T-cell (primary cell): Measurements from ENCODE around the gene ARPC4. TPM values are rescaled to one million over a fixed set of nuclear protein-coding genes. Genes with fewer than 3 reads are reported as not detected.

Source experiments
- ATAC-seq, 4 experiments: fragments of 200-7000 bp in 3 of 4; fragments of 150-1000 bp in 1 of 4; cut with Tn5 transposase; replicated peaks in 1 of 4; 1 replicate in 3 of 4; 2 replicates in 1 of 4; pipeline ENCODE4 v1.10.0; 2021; ENCODE audit warnings: moderate library complexity in 3 of 4, mild to moderate bottlenecking in 2 of 4, moderate number of reproducible peaks in 1 of 4
- CTCF ChIA-PET, 2 donors: fragments of 300-600 bp; sonication (Branson Sonifier 250); formaldehyde crosslinking; loops; one replicate each; lab custom pipeline; 2022; ENCODE audit warnings: antibody characterized with exemption in 2 of 2; lab: Charles Lee
- POLR2A ChIA-PET, 2 donors: fragments of 300-600 bp; sonication (Branson Sonifier 250); formaldehyde crosslinking; loops; one replicate each; lab custom pipeline; 2022; ENCODE audit warnings: antibody characterized with exemption in 2 of 2; lab: Charles Lee
- DNase-seq, 35 experiments: peaks; one replicate each; pipeline versions ENCODE4 v3.0.0 to v3.0.0-alpha.2; 2013 to 2023
- H3K27ac ChIP-seq: one replicate; pipeline ENCODE4 v1.5.1; 2013; ENCODE audit warnings: low read length
- H3K27me3 ChIP-seq, 2 experiments: replicated peaks in 1 of 2; 1 replicate in 1 of 2; 2 replicates in 1 of 2; pipeline versions ENCODE4 v1.6.1 to v1.7.0; 2013; ENCODE audit warnings: low read length in 1 of 2, mixed read lengths in 1 of 2; ENCODE audit not compliant: control insufficient read depth in 2 of 2, insufficient read depth in 2 of 2; ENCODE audit errors: extremely low read depth in 1 of 2
- H3K36me3 ChIP-seq, 2 donors: 1 replicate in 1 of 2; 2 replicates in 1 of 2; pipeline versions ENCODE4 v1.6.1 to v1.7.0; 2013; ENCODE audit warnings: low read length in 1 of 2; ENCODE audit not compliant: control insufficient read depth in 2 of 2, insufficient read depth in 1 of 2; ENCODE audit errors: extremely low read depth in 1 of 2
- H3K4me1 ChIP-seq, 2 experiments: 1 replicate in 1 of 2; 2 replicates in 1 of 2; pipeline versions ENCODE4 v1.6.1 to v1.7.0; 2013; ENCODE audit warnings: low read length in 2 of 2, mixed read lengths in 1 of 2; ENCODE audit not compliant: insufficient read depth in 2 of 2, control insufficient read depth in 1 of 2; ENCODE audit errors: extremely low read depth in 1 of 2
- H3K4me3 ChIP-seq, 2 donors: 1 replicate in 1 of 2; 2 replicates in 1 of 2; pipeline versions ENCODE4 v1.5.1 to v1.7.0; 2013; ENCODE audit warnings: mild to moderate bottlenecking in 2 of 2, low read length in 1 of 2, moderate library complexity in 1 of 2; ENCODE audit not compliant: control insufficient read depth in 1 of 2; ENCODE audit errors: extremely low read depth in 1 of 2
- H3K9me3 ChIP-seq: 2 replicates; pipeline ENCODE4 v1.7.0; 2013
- H3K27ac Mint-ChIP-seq, 2 donors: one replicate each; pipeline ENCODE4 v1.8.0; 2020 to 2021; ENCODE audit warnings: mild to moderate bottlenecking in 2 of 2, mixed read lengths in 2 of 2
- H3K27me3 Mint-ChIP-seq, 2 donors: one replicate each; pipeline ENCODE4 v1.8.0; 2021 to 2022; ENCODE audit warnings: mixed read lengths in 2 of 2
- H3K36me3 Mint-ChIP-seq: one replicate; pipeline ENCODE4 v1.8.0; 2021; ENCODE audit warnings: mixed read lengths
- H3K4me1 Mint-ChIP-seq, 3 donors: one replicate each; pipeline ENCODE4 v1.8.0; 2020 to 2022; ENCODE audit warnings: mixed read lengths in 3 of 3, mild to moderate bottlenecking in 1 of 3
- H3K4me3 Mint-ChIP-seq, 3 donors: one replicate each; pipeline ENCODE4 v1.8.0; 2020 to 2022; ENCODE audit warnings: mild to moderate bottlenecking in 3 of 3, mixed read lengths in 3 of 3, moderate library complexity in 3 of 3
- H3K9me3 Mint-ChIP-seq, 3 donors: one replicate each; pipeline ENCODE4 v1.8.0; 2020 to 2022; ENCODE audit warnings: mixed read lengths in 3 of 3
- WGBS: methylation state at CpG from one replicate; pipeline ENCODE4 v1.1.5; 2013; ENCODE audit warnings: missing lambda C conversion rate; ENCODE audit not compliant: insufficient coverage; 5-methylcytosine and 5-hydroxymethylcytosine counted together
- total RNA-seq, 35 experiments: library from RNA in 6 of 35; stranded (reverse) in 6 of 35; fragments of 120-200 nt in 1 of 35; gene quantifications; one replicate each; pipeline versions ENCODE4 v1.2.1 to v1.2.4 and lab custom pipeline; 2013 to 2026

Gene ARPC4
- total RNA-seq, 5 donors from 2014 or later (not counting 1 experiment from before 2014, with no cell fraction given), result 144 to 160 (median 147) TPM

DNA sequence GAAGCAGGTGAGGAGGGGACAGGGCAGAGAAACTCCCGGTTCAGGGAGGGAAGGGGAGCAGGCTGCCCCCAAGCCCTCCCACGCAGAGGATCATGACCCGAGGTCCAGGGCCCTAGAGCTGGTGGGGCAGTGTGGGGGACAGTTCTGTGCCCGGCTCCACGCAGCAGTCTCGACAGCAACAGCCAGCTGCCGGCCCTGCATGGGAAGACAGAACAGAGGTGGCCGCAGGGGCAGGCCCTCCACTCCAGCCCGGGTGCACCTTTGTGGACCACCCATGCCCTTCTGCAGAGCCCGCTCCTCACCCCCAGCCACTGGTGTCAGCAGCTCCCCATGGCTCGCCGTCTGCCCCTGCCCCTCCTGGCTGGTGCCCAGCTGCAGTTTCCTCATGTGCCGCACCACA lies 35.5 kb upstream of the ARPC4 start:
- 100% methylated on average over 9 of the region's 13 CpGs for WGBS
- Mint-ChIP-seq H3K27me3 (no peaks in the 10 kb centered on the region), H3K36me3 (peaks cover 41% of the 10 kb centered on the region), H3K4me1 (peaks cover 18 to 23% (median 20%) of the 10 kb centered on the region in 3 donors), H3K9me3 (no peaks in the 10 kb centered on the region), H3K4me3 (no peak overlapping the region), H3K27ac (no peak overlapping the region)
- ATAC-seq (no peak), DNase-seq (no peak)
- H3K36me3 ChIP-seq, result peaks cover 19 to 60% of the 10 kb centered on the region in 2 donors
- peaks cover 0 to 2% of the 10 kb centered on the region in 2 experiments for H3K27me3 ChIP-seq
- no peak overlapping the region for H3K4me3 ChIP-seq
- ChIA-PET POLR2A (no interaction called here), CTCF (no interaction called here)
- no peak overlapping the region for H3K27ac ChIP-seq
- H3K9me3 ChIP-seq, result no peaks in the 10 kb centered on the region
- H3K4me1 ChIP-seq, result peaks cover 4 to 15% of the 10 kb centered on the region in 2 experiments

DNA sequence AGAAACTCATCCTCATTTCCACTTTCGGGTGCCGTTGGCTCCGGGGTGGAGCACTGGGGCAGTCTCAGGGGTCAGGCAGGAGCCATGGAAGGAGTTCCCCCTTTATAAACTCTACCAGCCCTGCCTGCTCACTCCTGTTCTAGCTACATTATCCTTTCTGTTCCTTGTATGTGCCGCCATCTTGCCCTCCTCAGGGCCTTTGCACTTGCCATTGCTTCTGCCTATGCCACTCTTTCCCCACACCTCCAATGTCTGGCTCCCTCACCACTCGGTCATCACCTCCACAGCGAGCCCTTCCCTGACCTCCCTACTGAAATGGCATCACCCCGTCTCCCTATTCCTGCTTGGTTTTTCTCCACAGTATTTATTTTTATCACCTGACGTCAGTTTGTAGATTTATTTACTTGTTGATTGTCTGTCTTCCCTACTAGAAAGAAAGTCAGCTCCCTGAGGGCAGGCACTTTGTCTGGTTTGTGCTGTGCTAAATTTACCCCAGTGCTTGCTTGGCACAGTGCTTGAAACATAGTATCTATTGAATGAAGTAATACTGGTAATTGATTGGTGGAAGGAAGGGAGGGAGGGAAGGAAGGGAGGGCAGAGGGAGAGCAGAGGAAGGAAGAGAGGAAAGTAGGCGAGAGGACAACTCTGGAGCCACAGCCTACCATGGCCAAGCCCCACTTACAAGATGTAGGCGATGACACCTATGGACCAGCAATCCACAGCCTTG lies 31.9 kb upstream of the ARPC4 start:
- H3K9me3 Mint-ChIP-seq, result no peaks in the 10 kb centered on the region
- peaks cover 0 to 5% (median 2%) of the 10 kb centered on the region in 3 donors for H3K4me1 Mint-ChIP-seq
- no peak overlapping the region for H3K27ac Mint-ChIP-seq
- Histone ChIP-seq H3K4me1 (no peaks in the 10 kb centered on the region), H3K9me3 (no peaks in the 10 kb centered on the region), H3K27me3 (peaks cover 0 to 2% of the 10 kb centered on the region in 2 experiments), H3K4me3 (no peak overlapping the region), H3K27ac (no peak overlapping the region), H3K36me3 (peaks cover 15 to 38% of the 10 kb centered on the region in 2 donors)
- WGBS, result 100% methylated on average over 5 of the region's 10 CpGs
- H3K27me3 Mint-ChIP-seq, result no peaks in the 10 kb centered on the region
- DNase-seq, result no peak
- POLR2A ChIA-PET, result no interaction called here
- H3K4me3 Mint-ChIP-seq, result no peak overlapping the region
- H3K36me3 Mint-ChIP-seq, result peaks cover 33% of the 10 kb centered on the region
- CTCF ChIA-PET, result no interaction called here
- ATAC-seq, result no peak

DNA sequence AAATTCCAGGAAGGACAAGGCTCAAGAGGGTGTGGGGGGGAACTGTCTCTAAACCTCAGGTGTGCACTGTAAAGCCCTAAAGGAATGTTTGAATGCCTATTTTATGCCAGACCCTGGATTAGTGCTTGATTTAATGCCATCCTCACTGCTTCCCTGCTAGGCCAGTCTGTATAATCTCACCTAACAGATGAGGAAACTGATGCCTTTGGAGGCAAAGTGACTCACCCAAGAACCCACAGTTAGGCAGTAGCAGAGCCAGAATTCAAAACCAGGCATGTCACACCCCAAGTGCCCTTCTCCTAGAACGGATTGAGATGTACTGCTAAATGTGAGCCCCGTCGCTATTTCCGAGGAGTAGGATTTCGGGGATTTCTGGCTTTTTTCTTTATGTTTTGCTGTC lies 31.0 kb upstream of the ARPC4 start:
- DNase-seq (no peak), ATAC-seq (no peak)
- Mint-ChIP-seq H3K4me3 (no peak overlapping the region), H3K36me3 (peaks cover 25% of the 10 kb centered on the region), H3K9me3 (no peaks in the 10 kb centered on the region), H3K27ac (no peak overlapping the region), H3K4me1 (peaks cover 0 to 8% (median 2%) of the 10 kb centered on the region in 3 donors), H3K27me3 (no peaks in the 10 kb centered on the region)
- peaks cover 0 to 2% of the 10 kb centered on the region in 2 experiments for H3K27me3 ChIP-seq
- peaks cover 11 to 29% of the 10 kb centered on the region in 2 donors for H3K36me3 ChIP-seq
- ChIA-PET POLR2A (no interaction called here), CTCF (no interaction called here)
- H3K9me3 ChIP-seq, result no peaks in the 10 kb centered on the region
- H3K4me1 ChIP-seq, result no peaks in the 10 kb centered on the region
- 100% methylated on average over 1 of the region's 5 CpGs for WGBS
- H3K4me3 ChIP-seq, result no peak overlapping the region
- no peak overlapping the region for H3K27ac ChIP-seq

DNA sequence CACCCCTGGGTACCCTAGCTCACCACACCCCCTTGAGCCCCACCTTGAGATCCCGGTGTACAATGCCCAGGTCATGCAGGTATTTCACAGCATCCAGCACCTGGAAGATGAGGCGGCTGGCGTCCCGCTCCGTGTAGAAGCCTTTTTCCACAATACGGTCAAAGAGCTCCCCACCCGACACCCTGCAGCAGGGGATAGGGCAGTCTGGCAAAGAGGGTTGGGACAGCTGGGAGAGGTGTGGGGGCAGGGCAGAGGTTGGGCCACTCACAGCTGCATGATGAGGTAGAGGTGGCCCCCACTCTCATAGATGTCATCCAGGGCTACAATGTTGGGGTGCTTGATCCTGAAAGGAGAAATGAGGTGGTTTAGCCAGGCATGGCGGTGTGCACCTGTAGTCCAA lies 30.0 kb upstream of the ARPC4 start:
- no peak for ATAC-seq
- no peak for DNase-seq
- H3K4me1 ChIP-seq, result no peaks in the 10 kb centered on the region
- H3K36me3 Mint-ChIP-seq, result peaks cover 22% of the 10 kb centered on the region
- H3K27ac Mint-ChIP-seq, result no peak overlapping the region
- H3K27ac ChIP-seq, result no peak overlapping the region
- peaks cover 5 to 19% of the 10 kb centered on the region in 2 donors for H3K36me3 ChIP-seq
- H3K27me3 Mint-ChIP-seq, result no peaks in the 10 kb centered on the region
- H3K27me3 ChIP-seq, result peaks cover 0 to 2% of the 10 kb centered on the region in 2 experiments
- CTCF ChIA-PET, result no interaction called here
- H3K9me3 Mint-ChIP-seq, result no peaks in the 10 kb centered on the region
- H3K9me3 ChIP-seq, result no peaks in the 10 kb centered on the region
- no peak overlapping the region for H3K4me3 Mint-ChIP-seq
- WGBS, result 96% methylated on average over 7 of the region's 8 CpGs
- H3K4me3 ChIP-seq, result no peak overlapping the region
- H3K4me1 Mint-ChIP-seq, result peaks cover 2 to 16% (median 5%) of the 10 kb centered on the region in 3 donors
- POLR2A ChIA-PET, result no interaction called here

DNA sequence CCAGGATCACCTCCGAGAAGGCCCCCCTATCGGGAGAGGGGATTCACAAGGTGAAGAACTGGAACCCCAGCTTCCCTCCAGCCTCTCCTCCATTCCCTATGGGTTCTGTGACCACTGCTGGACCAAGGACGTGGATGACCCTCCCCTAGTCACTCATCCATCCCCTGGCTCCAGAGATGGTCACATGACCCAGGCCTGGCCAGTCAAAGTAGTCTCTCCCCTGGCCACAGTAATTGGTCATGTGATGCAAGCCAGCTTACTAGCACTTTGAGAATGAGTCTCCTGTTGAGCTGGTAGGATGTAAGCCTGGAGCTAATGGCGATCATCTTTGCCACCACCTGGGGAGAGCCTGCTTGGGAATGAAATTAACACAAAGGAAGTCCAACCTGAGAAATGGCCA lies 27.0 kb upstream of the ARPC4 start:
- H3K9me3 ChIP-seq, result no peaks in the 10 kb centered on the region
- H3K27ac Mint-ChIP-seq, result no peak overlapping the region
- peaks cover 4% of the 10 kb centered on the region for H3K36me3 Mint-ChIP-seq
- CTCF ChIA-PET, result no interaction called here
- 87% methylated on average over 4 of the region's 4 CpGs for WGBS
- H3K4me1 Mint-ChIP-seq, result peaks cover 15 to 37% (median 28%) of the 10 kb centered on the region in 3 donors
- DNase-seq (no peak), ATAC-seq (no peak)
- no peaks in the 10 kb centered on the region for H3K9me3 Mint-ChIP-seq
- POLR2A ChIA-PET, result no interaction called here
- no peak overlapping the region for H3K27ac ChIP-seq
- peaks cover 2 to 19% of the 10 kb centered on the region in 2 experiments for H3K4me1 ChIP-seq
- H3K4me3 ChIP-seq, result no peak overlapping the region
- no peak overlapping the region for H3K4me3 Mint-ChIP-seq
- no peaks in the 10 kb centered on the region for H3K27me3 Mint-ChIP-seq
- H3K27me3 ChIP-seq, result peaks cover 0 to 9% of the 10 kb centered on the region in 2 experiments
- H3K36me3 ChIP-seq, result no peaks in the 10 kb centered on the region

DNA sequence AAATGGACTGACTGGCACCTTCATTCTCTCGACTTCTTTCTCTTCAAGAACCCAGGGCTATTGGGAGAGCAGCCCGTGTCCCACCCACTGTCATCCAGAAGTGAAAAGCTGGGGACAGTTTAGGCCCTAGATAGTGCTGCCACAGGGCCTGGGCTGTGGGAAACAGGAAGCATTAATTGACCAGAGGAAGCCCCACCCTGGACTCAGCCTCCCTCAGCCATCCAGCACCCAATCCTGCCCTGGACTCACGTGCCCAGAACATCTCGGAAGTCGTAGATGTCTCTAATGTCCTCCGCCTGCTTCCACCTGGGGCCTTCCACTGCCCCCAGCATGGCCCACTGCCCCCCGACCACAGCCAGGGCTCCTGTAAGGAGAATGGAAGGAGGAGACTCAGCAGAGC lies 25.5 kb upstream of the ARPC4 start:
- H3K36me3 ChIP-seq, result no peaks in the 10 kb centered on the region
- H3K27me3 Mint-ChIP-seq, result no peaks in the 10 kb centered on the region
- no peaks in the 10 kb centered on the region for H3K9me3 Mint-ChIP-seq
- no peak for DNase-seq
- no CpG with 5 or more reads among the region's 7 CpGs for WGBS
- H3K27ac Mint-ChIP-seq, result no peak overlapping the region
- CTCF ChIA-PET, result no interaction called here
- no peak for ATAC-seq
- H3K36me3 Mint-ChIP-seq, result no peaks in the 10 kb centered on the region
- POLR2A ChIA-PET, result interaction anchor here in 1 of 2 donors (0.6 kb wide), 1 partner anchor 71 kb away, joined by 3 read pairs; no protein-coding TSS in a partner anchor
- no peaks in the 10 kb centered on the region for H3K9me3 ChIP-seq
- peaks cover 0 to 9% of the 10 kb centered on the region in 2 experiments for H3K27me3 ChIP-seq
- peaks cover 13 to 36% (median 29%) of the 10 kb centered on the region in 3 donors for H3K4me1 Mint-ChIP-seq
- H3K4me1 ChIP-seq, result peaks cover 2 to 19% of the 10 kb centered on the region in 2 experiments
- H3K4me3 Mint-ChIP-seq, result no peak overlapping the region
- H3K4me3 ChIP-seq, result no peak overlapping the region
- no peak overlapping the region for H3K27ac ChIP-seq
